Vagina (tissue), 2 donors: Measurements from ENCODE around the gene HFM1. TPM values are rescaled to one million over a fixed set of nuclear protein-coding genes. Genes with fewer than 3 reads are reported as not detected.
"Not testable (repeated sequence)": the region's sequence is repeated elsewhere in the genome, so short reads cannot be mapped to it uniquely, and the experiment has no call there.

Experiments used
- DNase-seq, 2 donors: peaks; one replicate each; pipeline ENCODE4 v3.0.0-alpha.2; 2017; ENCODE audit errors: extremely low spot score in 2 of 2
- H3K27ac ChIP-seq: fragments of 200-600 bp; sonication (generic); one replicate; pipeline ENCODE4 v1.5.1; 2019
- H3K27me3 ChIP-seq: fragments of 200-600 bp; sonication (generic); one replicate; pipeline ENCODE4 v1.5.1; 2019
- H3K36me3 ChIP-seq, 2 donors: fragments of 200-600 bp; sonication (generic); one replicate each; pipeline ENCODE4 v1.5.1; 2017 to 2019
- H3K4me1 ChIP-seq: fragments of 200-600 bp; sonication (generic); one replicate; pipeline ENCODE4 v1.5.1; 2019
- H3K4me3 ChIP-seq, 2 donors: fragments of 200-600 bp; sonication (generic); 1 replicate in 1 of 2; 2 replicates in 1 of 2; pipeline ENCODE4 v1.5.1; 2016 to 2019
- H3K9me3 ChIP-seq: fragments of 200-600 bp; sonication (generic); one replicate; pipeline ENCODE4 v1.5.1; 2019
- POLR2A ChIP-seq, 2 donors: fragments of 450-650 bp; IDR thresholded peaks; one replicate each; pipeline ENCODE4 v1.6.1; 2017; ENCODE audit warnings: antibody characterized with exemption in 2 of 2, mild to moderate bottlenecking in 2 of 2, moderate library complexity in 2 of 2
- POLR2AphosphoS5 ChIP-seq, 2 donors: sonication (generic); formaldehyde crosslinking; IDR thresholded peaks; one replicate each; pipeline ENCODE4 v1.9.0; 2017; ENCODE audit warnings: antibody characterized with exemption in 2 of 2, mild to moderate bottlenecking in 2 of 2, low read depth in 1 of 2; ENCODE audit not compliant: insufficient read depth in 1 of 2
- intact Hi-C: fragments of 100-400 bp; cut with DNase I; formaldehyde crosslinking; loops from one replicate; pipeline ENCODE4 v1.15.1; 2023
- total RNA-seq: library from RNA; depleted of rRNA; stranded (reverse); fragments of >200 nt; gene quantifications from one replicate; pipeline ENCODE4 v1.2.3, GENCODE V29; 2016
- TF ChIP-seq, protein P1 (sequence below), 3 experiments: fragments of 450-650 bp in 2 of 3; fragments of 200-600 bp in 1 of 3; sonication (generic) in 1 of 3; IDR thresholded peaks; one replicate each; pipeline ENCODE4 v1.5.1; 2017 to 2019; ENCODE audit warnings: antibody characterized with exemption in 3 of 3, mild to moderate bottlenecking in 2 of 3, moderate library complexity in 2 of 3

HFM1 gene, protein sequence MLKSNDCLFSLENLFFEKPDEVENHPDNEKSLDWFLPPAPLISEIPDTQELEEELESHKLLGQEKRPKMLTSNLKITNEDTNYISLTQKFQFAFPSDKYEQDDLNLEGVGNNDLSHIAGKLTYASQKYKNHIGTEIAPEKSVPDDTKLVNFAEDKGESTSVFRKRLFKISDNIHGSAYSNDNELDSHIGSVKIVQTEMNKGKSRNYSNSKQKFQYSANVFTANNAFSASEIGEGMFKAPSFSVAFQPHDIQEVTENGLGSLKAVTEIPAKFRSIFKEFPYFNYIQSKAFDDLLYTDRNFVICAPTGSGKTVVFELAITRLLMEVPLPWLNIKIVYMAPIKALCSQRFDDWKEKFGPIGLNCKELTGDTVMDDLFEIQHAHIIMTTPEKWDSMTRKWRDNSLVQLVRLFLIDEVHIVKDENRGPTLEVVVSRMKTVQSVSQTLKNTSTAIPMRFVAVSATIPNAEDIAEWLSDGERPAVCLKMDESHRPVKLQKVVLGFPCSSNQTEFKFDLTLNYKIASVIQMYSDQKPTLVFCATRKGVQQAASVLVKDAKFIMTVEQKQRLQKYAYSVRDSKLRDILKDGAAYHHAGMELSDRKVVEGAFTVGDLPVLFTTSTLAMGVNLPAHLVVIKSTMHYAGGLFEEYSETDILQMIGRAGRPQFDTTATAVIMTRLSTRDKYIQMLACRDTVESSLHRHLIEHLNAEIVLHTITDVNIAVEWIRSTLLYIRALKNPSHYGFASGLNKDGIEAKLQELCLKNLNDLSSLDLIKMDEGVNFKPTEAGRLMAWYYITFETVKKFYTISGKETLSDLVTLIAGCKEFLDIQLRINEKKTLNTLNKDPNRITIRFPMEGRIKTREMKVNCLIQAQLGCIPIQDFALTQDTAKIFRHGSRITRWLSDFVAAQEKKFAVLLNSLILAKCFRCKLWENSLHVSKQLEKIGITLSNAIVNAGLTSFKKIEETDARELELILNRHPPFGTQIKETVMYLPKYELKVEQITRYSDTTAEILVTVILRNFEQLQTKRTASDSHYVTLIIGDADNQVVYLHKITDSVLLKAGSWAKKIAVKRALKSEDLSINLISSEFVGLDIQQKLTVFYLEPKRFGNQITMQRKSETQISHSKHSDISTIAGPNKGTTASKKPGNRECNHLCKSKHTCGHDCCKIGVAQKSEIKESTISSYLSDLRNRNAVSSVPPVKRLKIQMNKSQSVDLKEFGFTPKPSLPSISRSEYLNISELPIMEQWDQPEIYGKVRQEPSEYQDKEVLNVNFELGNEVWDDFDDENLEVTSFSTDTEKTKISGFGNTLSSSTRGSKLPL (N-terminal part only)
- 9.3 TPM for total RNA-seq

DNA sequence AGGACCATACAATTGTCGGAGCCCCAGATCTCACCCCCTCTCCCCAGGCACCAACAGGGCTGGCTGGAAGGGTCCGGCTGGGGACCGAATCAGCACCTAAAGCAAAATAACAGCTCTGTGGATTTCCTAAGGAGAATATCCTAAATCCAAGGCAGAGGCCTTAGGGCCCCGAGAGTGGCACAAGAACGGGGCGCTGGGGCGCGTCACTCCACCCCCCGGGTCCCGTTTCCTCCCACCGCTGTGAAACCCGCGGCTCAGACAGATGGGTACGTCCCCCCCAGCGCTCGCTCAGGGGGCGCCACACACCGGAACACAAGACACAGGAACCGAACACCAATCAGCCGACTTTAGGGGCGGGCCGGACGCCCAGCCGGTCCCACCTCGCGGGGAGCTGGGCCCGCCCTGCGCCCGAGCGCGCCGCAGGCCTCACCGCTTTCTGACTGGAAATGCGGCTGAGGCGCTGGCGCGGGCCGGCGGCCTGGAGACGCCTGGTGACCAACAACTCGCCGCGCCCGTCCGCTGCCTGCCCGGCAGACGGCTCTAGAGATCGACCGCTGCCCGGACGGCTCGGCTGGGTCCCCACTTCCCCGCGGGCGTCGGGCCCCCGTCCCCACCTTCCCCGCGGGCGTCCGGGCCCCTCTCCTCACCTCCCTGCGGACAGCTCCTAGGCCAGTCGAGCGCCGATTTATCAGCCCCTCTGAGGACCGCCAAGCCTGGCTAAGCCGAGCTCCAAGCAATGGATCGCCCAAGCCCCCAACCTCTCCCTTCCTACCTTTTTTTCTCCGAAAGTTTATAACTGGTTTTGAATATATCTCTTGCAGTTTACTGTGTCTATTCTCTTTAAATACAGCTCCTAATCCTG, at the start of gene HFM1:
Gene HFM1 (minus strand): TSS at position 687 of the 862 bp plus-strand sequence. CDS start 3,755 bp downstream, outside the sequence.
- DNase-seq, result peak in 1 of 2 donors; percentile 89
- H3K4me3 ChIP-seq, result peak within 1 kb of the TSS; percentile 51 to 65
- peak in 1 of 2 donors; percentile 69 for TF ChIP-seq POLR2AphosphoS5 (IDR thresholded peaks at IDR 0.05; ENCODE audit: insufficient read depth in 1 of 2, low read depth in 1 of 2)
- no peak for TF ChIP-seq POLR2A (IDR thresholded peaks at IDR 0.05)
- TF ChIP-seq, protein P1, sequence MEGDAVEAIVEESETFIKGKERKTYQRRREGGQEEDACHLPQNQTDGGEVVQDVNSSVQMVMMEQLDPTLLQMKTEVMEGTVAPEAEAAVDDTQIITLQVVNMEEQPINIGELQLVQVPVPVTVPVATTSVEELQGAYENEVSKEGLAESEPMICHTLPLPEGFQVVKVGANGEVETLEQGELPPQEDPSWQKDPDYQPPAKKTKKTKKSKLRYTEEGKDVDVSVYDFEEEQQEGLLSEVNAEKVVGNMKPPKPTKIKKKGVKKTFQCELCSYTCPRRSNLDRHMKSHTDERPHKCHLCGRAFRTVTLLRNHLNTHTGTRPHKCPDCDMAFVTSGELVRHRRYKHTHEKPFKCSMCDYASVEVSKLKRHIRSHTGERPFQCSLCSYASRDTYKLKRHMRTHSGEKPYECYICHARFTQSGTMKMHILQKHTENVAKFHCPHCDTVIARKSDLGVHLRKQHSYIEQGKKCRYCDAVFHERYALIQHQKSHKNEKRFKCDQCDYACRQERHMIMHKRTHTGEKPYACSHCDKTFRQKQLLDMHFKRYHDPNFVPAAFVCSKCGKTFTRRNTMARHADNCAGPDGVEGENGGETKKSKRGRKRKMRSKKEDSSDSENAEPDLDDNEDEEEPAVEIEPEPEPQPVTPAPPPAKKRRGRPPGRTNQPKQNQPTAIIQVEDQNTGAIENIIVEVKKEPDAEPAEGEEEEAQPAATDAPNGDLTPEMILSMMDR (IDR thresholded peaks at IDR 0.05), result no peak
- H3K4me1 ChIP-seq, result peaks cover 5% of the 10 kb centered on the region
- H3K27ac ChIP-seq, result peak within 1 kb of the TSS; percentile 72
- intact Hi-C loops, result no loop called here
- no peaks in the 10 kb centered on the region for H3K27me3 ChIP-seq
- no peaks in the 10 kb centered on the region for H3K36me3 ChIP-seq
- no peaks in the 10 kb centered on the region for H3K9me3 ChIP-seq

DNA sequence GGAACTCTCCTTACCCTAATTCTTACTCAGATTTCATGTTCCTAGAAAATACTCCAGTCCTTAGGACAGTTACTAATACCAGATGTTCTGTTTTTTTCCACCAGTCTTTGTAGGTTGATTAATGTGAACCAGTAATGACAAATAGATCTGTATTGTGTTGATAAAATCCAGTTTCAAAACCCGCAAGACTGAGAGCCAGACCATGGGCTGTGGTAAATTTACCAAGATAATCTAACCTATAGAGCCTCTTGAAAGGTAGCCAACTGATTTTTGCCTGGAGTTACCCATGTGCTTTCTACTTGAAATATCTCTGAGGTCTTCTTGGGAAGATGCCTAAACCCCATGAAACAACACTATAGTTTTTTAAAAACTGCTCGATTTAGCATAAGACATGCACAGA, 49.5 kb upstream of the HFM1 start:
- no peaks in the 10 kb centered on the region for H3K36me3 ChIP-seq

DNA sequence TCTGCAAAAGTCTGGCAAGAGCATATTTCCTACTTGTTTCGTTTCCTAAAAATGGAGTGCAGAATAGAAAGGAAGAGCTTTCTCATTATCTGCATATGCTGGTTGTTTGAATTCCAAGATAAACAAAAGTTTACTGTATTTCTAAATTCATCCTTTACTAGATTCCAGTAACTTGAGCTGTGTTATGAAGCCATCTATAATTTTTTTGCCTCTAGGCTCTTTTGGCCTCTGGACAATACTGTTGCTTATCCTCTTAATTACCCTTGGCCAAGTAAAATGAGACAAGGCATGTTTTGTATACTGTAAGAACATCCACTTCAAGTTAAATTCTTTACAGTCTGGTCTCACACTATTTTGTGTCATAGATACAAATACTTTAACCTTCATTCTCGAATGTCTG, 45.6 kb upstream of the HFM1 start:
- intact Hi-C loops, result no loop called here
- Histone ChIP-seq H3K4me1 (no peaks in the 10 kb centered on the region), H3K4me3 (no peak overlapping the region), H3K9me3 (no peaks in the 10 kb centered on the region), H3K27me3 (no peaks in the 10 kb centered on the region), H3K36me3 (no peaks in the 10 kb centered on the region), H3K27ac (no peak overlapping the region)
- no peak for TF ChIP-seq POLR2AphosphoS5 (IDR thresholded peaks at IDR 0.05; ENCODE audit: insufficient read depth in 1 of 2, low read depth in 1 of 2)
- TF ChIP-seq, protein P1 (IDR thresholded peaks at IDR 0.05), result no peak
- no peak for TF ChIP-seq POLR2A (IDR thresholded peaks at IDR 0.05)
- DNase-seq, result no peak

More for the DNA sequence above, 49.5 kb upstream of the HFM1 start:
- TF ChIP-seq, protein P1 (IDR thresholded peaks at IDR 0.05), result no peak
- no peak for TF ChIP-seq POLR2AphosphoS5 (IDR thresholded peaks at IDR 0.05; ENCODE audit: insufficient read depth in 1 of 2, low read depth in 1 of 2)
- TF ChIP-seq POLR2A (IDR thresholded peaks at IDR 0.05), result no peak
- no peak overlapping the region for H3K4me3 ChIP-seq
- no peaks in the 10 kb centered on the region for H3K9me3 ChIP-seq
- H3K27ac ChIP-seq, result no peak overlapping the region
- peak in 1 of 2 donors; percentile 2 for DNase-seq
- intact Hi-C loops, result no loop called here
- H3K27me3 ChIP-seq, result no peaks in the 10 kb centered on the region
- H3K4me1 ChIP-seq, result no peaks in the 10 kb centered on the region

DNA sequence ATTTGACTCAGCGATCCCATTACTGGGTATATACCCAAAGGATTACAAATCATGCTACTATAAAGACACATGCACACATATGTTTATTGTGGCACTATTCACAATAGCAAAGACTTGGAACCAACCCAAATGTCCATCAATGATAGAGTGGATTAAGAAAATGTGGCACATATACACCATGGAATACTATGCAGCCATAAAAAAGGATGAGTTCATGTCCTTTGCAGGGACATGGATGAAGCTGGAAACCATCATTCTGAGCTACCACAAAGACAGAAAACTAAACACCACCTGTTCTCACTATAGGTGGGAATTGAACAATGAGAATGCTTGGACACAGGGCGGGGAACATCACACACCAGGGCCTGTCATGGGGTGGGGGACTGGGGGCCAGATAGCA, 43.1 kb upstream of the HFM1 start:
- H3K4me3 ChIP-seq, DNase-seq, intact Hi-C loops, H3K27ac ChIP-seq, H3K36me3 ChIP-seq, H3K27me3 ChIP-seq, H3K9me3 ChIP-seq, H3K4me1 ChIP-seq: not testable (repeated sequence)

DNA sequence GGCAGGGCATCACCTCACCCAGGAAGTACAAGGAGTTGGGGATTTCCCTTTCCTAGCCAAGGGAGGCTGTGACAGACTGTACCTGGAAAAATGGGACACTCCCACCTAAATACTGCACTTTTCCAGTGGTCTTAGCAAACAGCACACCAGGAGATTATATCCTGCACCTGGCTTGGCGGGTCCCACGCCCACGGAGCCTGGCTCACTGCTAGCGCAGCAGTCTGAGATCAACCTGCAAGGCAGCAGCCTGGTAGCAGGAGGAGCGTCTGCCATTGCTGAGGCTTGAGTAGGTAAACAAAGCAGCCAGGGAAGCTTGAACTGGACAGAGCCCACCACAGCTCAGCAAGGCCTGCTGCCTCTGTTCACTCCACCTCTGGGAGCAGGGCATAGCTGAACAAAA, 37.3 kb upstream of the HFM1 start:
- H3K9me3 ChIP-seq, H3K4me1 ChIP-seq, intact Hi-C loops, H3K36me3 ChIP-seq, H3K4me3 ChIP-seq, H3K27ac ChIP-seq, H3K27me3 ChIP-seq, DNase-seq: not testable (repeated sequence)
